Inflammatory macrophage treated with lipopolysaccharide for 4 hours (primary cell): ENCODE measurements around the gene SMTNL1.

Experiments
- DNase-seq: peaks from one replicate; pipeline ENCODE4 v3.0.0-alpha.2; 2020

The SMTNL1 gene

GRCh38 chr11:57545883-57546282, 8.5 kb downstream of the SMTNL1 start:
- DNase-seq = no peak

- DNase-seq = no peak
Measured at GRCh38 chr11:57546451-57546850, 9.1 kb downstream of the SMTNL1 start.

- DNase-seq = peak; percentile 43
Measured at GRCh38 chr11:57546869-57547475, 9.6 kb downstream of the SMTNL1 start.

- DNase-seq = peak; percentile 55
Measured at GRCh38 chr11:57547854-57548377, 10.5 kb downstream of the SMTNL1 start.

- no peak for DNase-seq
Measured at GRCh38 chr11:57549983-57550382, 12.6 kb downstream of the SMTNL1 start.

GRCh38 chr11:57551941-57552340, 14.5 kb downstream of the SMTNL1 start:
- DNase-seq = no peak

GRCh38 chr11:57552479-57552878, 15.1 kb downstream of the SMTNL1 start:
- no peak for DNase-seq

- no peak for DNase-seq
Measured at GRCh38 chr11:57555393-57555792, 18.0 kb downstream of the SMTNL1 start.

GRCh38 chr11:57556041-57556440, 18.6 kb downstream of the SMTNL1 start:
- DNase-seq = no peak

- no peak for DNase-seq
Measured at GRCh38 chr11:57560146-57560545, 22.8 kb downstream of the SMTNL1 start.

- DNase-seq = no peak
Measured at GRCh38 chr11:57562596-57562995, 25.2 kb downstream of the SMTNL1 start.

- peak; percentile 92 for DNase-seq
Measured at GRCh38 chr11:57566005-57566904, 28.9 kb downstream of the SMTNL1 start.

- DNase-seq = peak; percentile 60
Measured at GRCh38 chr11:57566905-57567514, 29.6 kb downstream of the SMTNL1 start.

- DNase-seq = peak; percentile 63
Measured at GRCh38 chr11:57567515-57568329, 30.3 kb downstream of the SMTNL1 start, which contains the start of gene UBE2L6. UBE2L6 (minus strand) TSS chr11:57567672; CDS start chr11:57567611, 61 bp downstream.

GRCh38 chr11:57568330-57568766, 31.0 kb downstream of the SMTNL1 start:
- DNase-seq = peak; percentile 84

GRCh38 chr11:57571606-57572005, 34.2 kb downstream of the SMTNL1 start:
- peak; percentile 49 for DNase-seq

GRCh38 chr11:57574061-57574460, 36.7 kb downstream of the SMTNL1 start:
- no peak for DNase-seq

- no peak for DNase-seq
Measured at GRCh38 chr11:57584341-57584740, 46.9 kb downstream of the SMTNL1 start.

GRCh38 chr11:57585301-57585700, 47.9 kb downstream of the SMTNL1 start:
- peak; percentile 16 for DNase-seq

GRCh38 chr11:57586711-57587245, 49.4 kb downstream of the SMTNL1 start:
- DNase-seq = peak; percentile 53

- DNase-seq = peak; percentile 54
Measured at GRCh38 chr11:57588046-57588710, 50.8 kb downstream of the SMTNL1 start.
